HG02588 (cell line): ENCODE data around the gene DNAJB2.
"Not testable (repeated sequence)": the region's sequence is repeated elsewhere in the genome, so short reads cannot be mapped to it uniquely, and the experiment has no call there.

ENCODE experiments used
- ATAC-seq: cut with Tn5 transposase; IDR thresholded peaks from one replicate; pipeline ENCODE4 v1.9.1; 2021; ENCODE audit warnings: mild to moderate bottlenecking, moderate library complexity; ENCODE audit not compliant: unreplicated experiment

DNAJB2 gene

DNA sequence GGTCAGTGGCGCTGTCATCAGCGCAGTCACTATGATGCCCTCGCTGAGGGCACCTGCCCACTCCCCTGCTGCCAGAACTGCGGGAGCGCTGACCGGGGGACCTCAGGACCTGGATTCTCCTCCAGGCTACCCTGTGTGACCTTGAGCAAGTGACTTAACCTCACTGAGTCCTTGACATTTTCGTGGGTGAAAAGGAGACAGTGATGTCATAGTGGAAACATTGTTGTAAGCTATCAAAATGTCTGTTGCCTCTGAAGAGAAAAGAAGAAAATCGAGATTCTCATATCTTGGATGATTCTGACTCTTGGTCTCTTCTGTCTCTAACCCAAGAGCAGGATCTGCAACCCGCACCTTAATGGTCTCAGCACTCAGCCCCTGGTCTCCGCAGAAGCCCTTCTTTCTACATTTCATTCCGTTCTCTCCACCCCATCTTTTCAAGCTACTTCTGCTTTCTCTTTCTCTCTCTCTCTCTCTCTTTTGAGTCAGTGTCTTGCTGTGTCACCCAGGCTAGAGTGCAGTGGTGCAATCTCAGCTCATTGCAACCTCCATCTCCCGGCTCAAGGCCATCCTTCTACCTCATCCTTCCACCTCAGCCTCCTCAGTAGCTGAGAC is 24.5 kb upstream of the DNAJB2 start:
- ATAC-seq = peak; percentile 20

DNA sequence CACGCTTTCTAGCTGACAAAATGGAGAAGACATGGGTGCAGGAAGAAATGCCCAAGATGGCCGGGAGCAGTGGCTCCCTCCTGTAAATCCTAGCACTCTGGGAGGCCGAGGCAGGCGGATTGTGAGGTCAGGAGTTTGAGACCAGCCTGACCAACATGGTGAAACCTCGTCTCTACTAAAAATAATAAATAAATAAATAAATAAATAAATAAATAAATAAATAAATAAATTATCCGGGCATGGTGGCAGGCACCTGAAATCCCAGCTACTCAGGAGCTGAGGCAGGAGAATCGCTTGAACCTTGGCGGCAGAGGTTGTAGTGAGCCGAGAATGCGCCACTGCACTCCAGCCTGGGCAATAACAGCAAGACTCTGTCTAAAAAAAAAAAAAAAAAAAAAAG is 20.2 kb upstream of the DNAJB2 start:
- ATAC-seq = not testable (repeated sequence)

DNA sequence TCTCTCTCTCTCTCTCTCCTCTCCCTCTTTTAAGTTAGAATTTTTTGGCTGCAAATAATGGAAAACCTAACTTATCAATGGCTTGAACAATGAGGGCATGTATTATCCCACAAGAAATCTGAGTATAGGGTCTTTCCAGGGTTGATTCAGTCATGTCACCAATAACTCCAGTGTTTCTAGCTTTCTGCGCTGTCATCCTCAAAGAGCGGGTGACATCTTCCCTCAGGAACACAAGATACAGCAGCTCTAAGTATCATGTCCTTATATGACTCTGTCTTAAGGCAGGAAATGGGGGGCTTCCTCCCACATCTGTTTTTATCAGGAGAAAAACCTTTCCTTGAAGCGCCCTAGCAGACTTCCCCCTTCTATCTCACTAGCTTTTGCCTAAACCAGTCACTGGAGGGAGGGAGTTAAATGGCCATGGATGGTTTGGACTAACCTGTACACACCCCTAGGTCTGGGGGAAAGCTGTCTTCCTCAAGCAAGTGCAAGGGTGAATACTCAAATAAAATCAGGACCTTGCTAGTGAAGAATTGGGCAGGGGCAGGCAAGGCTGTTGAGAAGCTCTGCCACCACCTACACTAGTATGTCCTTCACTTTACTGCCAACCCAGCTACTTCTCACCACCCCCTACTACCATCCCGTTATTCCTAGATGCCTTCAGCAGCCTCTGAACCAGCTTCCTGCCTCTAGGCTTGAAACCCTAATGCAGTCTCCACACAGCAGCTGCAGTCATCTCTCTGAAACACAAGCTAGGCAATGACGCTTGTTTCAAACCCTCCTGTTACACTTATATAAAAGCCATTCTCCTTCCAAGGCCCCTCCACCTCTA is 17.9 kb upstream of the DNAJB2 start:
- ATAC-seq = no peak

DNA sequence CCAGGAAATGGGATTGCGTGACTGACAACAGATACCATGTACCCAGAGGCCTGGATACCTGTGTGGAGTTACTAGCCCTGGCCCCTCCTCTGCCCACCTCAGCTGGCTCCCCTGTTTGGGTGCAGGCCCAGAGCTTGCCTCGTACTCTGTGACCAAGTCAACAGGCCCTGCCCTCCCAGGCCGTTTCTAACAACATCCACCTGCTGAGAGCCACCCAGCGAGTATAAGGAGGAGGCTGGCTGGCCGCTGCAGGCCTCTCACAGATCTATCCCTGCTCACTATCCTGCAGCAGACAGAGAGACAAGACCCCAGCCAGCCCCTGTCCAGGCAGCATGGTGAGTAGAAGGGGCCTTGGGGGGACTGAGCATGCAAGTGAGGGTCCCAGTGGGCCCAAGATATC is 12.9 kb upstream of the DNAJB2 start:
- no peak for ATAC-seq

- no peak for ATAC-seq
Measured at GRCh38 chr2:219266886-219267285, 12.3 kb upstream of the DNAJB2 start.

DNA sequence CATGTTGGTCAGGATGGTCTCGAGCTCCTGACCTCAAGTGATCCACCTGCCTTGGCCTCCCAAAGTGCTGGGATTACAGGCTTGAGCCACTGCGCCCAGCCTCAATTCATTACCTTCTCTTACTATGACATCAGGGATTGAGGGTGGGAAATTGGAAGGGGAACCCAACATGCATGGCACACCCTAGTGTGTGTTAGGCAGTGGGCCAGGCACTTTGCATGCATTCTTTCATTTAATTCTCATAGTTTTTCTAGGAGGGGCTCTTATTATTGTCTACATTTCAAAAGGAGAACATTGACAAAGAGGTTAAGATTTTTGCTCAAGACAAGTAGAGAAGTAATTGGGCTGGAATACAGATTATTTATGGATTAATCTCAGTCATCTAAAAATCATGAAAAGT is 10.9 kb upstream of the DNAJB2 start:
- ATAC-seq = no peak

DNA sequence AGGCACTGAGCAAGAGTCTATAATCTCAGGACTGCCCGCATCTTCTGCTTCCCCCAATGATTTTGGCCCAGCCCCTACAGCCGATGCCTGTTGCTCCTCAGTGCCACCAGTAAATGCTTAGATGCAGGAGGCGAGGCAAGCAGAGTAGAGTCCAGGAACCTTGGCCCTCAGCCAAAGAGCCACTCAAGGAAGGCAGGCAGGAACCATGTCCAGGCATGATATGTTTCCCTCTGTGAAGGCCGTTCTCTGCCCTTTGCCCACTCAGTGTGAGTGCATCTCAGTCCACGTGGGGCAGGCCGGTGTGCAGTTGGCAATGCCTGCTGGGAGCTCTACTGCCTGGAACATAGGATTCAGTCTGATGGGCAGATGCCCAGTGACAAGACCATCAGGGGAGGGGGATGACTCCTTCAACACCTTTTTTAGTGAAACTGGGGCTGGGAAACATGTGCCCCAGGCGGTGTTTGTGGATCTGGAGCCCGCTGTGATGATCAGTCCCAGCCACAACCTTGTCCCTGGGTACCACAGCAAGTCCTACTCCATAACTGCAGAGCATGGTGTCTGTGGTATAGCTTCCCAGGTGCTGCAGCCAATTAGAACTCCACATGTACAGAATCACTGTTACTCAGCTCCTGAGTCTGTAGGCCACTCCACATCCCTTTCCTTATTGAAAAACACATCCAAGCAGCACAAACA is 9.7 kb upstream of the DNAJB2 start:
- no peak for ATAC-seq

- no peak for ATAC-seq
Measured at GRCh38 chr2:219270055-219270372, 9.2 kb upstream of the DNAJB2 start.

DNA sequence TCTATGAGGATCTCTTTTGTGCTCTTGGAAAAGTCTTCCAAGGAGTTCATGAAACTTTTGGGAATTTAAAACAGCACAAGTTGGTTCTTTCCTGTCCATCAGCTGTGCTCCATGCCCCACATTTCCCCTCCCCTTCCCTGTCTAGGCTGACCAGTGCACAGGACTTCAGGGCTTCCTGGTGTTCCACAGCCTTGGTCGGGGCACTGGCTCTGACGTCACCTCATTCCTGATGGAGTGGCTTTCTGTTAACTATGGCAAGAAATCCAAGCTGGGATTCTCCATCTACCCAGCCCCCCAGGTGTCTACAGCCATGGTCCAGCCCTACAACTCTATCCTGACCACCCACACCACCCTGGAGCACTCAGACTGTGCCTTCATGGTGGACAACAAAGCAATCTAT is 8.1 kb upstream of the DNAJB2 start:
- ATAC-seq = no peak

DNA sequence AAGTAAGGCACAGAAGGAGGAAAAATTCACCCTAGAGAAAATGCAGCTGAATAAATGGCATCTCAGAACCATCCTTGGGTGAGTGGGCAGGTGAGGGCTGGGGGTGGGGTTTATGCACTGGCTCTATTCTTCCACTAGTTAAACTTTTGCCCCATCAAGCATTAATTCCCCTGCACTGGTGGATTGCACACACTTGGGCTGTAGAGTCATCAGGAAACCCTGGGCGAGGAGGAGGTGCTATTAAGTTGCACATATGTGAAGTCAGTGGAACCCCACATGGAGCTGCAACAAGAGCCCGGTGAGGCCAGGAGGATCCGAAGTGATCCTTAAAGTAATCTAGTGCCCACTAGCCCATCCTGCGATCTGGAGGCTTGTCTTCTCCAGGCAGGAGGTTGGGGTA is 6.8 kb upstream of the DNAJB2 start:
- no peak for ATAC-seq

DNA sequence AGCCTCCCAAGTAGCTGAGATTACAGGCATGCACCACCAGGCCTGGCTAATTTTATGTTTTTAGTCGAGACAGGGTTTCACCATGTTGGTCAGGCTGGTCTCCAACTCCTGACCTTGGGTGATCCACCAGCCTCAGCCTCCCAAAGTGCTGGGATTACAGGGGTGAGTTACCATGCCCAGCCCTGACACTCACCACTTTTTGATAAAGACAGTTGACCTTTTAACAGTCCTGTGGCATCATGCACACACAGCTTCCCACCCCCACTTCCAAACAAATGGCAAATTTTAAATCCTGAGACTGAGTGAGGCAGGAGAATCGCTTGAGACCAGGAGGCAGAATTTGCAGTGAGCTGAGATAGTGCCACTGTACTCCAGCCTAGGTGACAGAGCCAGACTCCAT is 6.2 kb upstream of the DNAJB2 start:
- ATAC-seq = no peak

- ATAC-seq = no peak
Measured at GRCh38 chr2:219273937-219274336, 5.2 kb upstream of the DNAJB2 start.

GRCh38 chr2:219274361-219274921 is 4.7 kb upstream of the DNAJB2 start:
- ATAC-seq = no peak

DNA sequence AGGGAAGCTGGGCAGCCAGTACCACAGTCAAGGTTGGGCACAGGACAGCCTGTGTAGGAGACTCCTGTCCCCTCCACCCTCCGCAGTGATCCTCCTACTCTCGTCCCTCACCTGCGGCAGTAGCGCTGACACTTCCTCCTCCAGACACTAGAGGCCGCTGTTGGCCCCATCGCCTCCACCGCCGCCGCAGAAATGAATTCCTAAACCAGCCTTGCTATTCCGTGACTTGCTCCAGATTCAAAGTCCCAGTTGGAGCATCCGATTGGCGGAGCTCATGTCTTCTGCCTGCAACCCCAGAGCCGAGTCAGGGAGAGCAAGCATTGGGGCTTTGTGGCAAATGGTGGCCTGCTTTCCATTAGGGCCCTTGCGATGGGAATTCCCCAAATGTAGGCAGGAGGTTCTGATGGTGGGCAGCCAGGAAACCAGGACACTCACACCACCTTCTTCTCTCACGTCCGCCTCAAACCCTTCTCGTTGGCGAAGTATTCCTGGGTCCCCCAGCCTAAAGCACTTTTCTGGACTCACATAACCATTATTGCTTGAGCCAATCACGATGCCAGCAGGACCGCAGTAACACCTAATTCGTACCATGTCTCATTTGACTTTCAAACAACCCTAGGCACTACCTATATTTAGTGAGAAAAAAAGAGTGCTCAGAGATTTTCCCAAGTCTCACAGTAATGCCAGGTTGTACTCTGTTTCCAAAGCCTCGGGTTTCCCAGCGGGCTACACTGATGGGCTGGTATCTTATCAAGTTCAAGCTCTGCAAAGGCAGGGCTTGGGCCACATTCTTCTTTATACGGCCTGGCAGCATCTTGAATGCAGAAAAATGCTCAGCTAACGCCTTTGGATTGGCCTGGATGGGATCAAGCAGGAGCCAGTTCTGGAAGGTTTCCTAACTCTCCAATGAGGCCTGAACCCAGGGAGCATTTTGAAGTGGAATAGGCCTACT is 1.2 kb upstream of the DNAJB2 start:
- ATAC-seq = no peak

- ATAC-seq = peak; percentile 3
Measured at GRCh38 chr2:219278655-219279150, 463 bp upstream of the DNAJB2 start.

DNA sequence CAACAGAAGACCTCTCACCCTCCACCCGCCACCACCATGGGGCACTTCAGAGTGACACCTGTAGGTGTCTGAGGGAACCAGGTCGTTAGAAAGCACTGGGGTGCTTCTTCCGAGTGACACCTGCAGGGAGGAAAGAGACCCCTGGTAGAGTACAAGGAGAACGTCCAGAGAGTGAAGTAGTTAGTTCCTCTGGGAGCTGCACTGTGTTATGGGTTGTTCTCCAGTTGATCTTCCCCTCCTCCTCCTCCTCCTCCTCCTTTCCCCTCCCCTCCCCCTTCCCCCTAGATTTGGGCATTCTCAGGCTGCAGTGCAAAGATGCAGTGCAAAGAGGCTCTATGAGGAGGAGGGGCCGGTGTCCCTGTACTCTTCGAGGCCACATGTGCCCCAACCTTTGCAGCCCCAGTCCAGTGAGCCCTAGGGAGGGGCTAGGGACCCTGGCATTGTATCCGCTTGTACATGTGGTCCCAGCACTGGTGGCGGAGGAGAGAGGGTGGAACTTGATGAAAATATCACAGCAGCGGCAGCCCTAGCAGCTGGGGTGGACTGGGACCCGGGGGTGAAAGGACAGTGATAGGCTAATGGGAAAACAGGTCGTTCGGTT is 850 bp downstream of the DNAJB2 start:
- no peak for ATAC-seq

DNA sequence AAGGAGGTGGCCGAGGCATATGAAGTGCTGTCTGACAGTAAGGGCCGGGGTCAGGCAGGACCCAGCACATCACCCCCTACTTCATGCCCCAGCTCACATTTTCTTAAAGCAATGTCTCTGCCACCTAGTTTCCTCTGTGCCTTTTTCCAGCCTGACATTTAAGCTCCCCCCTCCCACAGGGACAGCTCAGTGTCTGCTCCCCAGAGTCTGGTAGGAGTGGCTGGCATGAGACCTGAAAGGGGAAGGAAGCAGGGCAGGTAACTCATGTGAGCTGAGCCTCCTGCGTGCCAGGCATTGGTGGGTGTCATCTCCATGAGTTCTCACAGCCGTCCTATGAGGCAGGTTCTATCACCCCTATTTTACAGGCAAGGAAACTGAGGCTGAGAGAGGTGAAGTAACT is 1.5 kb downstream of the DNAJB2 start:
- no peak for ATAC-seq

DNA sequence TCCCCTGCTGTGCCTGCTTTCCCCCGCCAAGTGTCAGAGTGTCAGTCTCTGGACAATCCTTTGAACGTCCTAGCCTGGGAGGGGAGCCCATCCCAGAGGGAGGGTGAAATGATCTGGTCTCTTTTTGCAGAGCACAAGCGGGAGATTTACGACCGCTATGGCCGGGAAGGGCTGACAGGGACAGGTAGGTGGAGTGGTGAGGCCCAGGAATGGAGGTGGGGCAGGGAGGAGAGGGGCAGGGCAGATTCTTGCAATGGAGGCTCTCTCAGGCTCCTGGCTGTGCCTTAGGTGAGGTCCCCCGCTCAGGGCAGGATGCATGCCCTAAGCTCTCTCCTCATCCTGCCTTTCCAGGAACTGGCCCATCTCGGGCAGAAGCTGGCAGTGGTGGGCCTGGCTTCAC is 2.4 kb downstream of the DNAJB2 start:
- ATAC-seq = no peak

DNA sequence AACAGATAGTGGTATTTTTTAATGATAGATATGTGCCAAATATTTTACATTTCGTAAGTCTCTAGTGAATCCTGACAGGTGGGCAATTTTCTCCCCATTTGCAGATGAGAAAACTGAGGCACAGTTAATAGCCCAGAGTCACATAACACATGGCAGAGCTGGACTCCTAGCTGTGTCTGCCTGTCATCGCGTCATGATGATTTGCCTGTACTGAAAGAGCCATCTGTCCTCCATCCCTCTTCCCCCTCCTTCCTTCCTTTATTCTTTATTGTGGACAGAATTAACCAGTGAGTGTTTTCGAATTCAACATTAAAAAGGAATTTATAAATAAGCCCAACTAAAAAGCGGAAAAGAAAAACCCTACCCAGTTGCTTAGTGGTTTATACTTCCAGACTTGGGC is 3.2 kb downstream of the DNAJB2 start:
- no peak for ATAC-seq

DNA sequence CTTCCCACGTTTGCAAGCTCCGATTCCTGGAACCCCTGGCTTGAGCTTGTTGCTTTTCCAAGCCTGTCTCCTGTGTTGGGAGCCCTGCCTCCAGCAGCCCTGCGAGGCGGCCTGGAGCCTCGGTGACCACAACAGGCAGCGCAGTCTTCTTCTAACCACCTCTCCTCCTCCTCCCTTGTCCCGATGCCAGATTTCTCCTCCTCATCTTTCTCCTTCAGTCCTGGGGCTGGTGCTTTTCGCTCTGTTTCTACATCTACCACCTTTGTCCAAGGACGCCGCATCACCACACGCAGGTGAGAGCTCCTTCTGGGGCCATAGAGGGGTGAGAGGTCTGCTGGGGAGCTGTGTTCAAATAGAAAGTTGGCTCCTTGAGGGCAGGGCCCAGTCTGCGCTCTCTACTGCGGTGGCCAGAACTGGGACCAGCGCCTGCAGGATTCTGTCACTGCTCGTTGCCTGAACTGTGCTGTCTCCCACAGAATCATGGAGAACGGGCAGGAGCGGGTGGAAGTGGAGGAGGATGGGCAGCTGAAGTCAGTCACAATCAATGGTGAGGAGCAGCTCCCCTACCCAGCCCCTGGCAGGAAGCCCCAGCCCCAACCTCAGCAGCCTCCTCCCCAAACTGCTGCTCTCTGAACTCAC is 3.9 kb downstream of the DNAJB2 start:
- no peak for ATAC-seq
